AML-193 (cell line): ENCODE measurements around the gene GRAP.
"Not testable (repeated sequence)": the region's sequence is repeated elsewhere in the genome, so short reads cannot be mapped to it uniquely, and the experiment has no call there.

Experiments used
- DNase-seq, 2 experiments: peaks; one replicate each; lab custom pipeline; 2025; lab: John Stamatoyannopoulos, UW

The GRAP gene

GRCh38 chr17:19046782-19047375 is at the start of gene GRAP:
Gene GRAP, minus strand, starts transcription at chr17:19046957. Its CDS starts 31 bp downstream, at chr17:19046926.
- DNase-seq = not testable (repeated sequence)

- DNase-seq = not testable (repeated sequence)
These were observed 47.1 kb upstream of the GRAP start for GRCh38 chr17:19093684-19094438.

- not testable (repeated sequence) for DNase-seq
These were observed 46.3 kb upstream of the GRAP start for GRCh38 chr17:19092737-19093683.

GRCh38 chr17:19090058-19090772 is 43.5 kb upstream of the GRAP start:
- DNase-seq = not testable (repeated sequence)

- DNase-seq = not testable (repeated sequence)
These were observed 42.3 kb upstream of the GRAP start for GRCh38 chr17:19088804-19089685.

- DNase-seq = not testable (repeated sequence)
These were observed 30.6 kb upstream of the GRAP start for GRCh38 chr17:19077386-19077785.

- DNase-seq = not testable (repeated sequence)
These were observed 29.8 kb upstream of the GRAP start for GRCh38 chr17:19076398-19077192.

GRCh38 chr17:19070318-19071168 is 23.8 kb upstream of the GRAP start:
- not testable (repeated sequence) for DNase-seq

- DNase-seq = not testable (repeated sequence)
These were observed 17.6 kb upstream of the GRAP start for GRCh38 chr17:19064378-19064777.

- not testable (repeated sequence) for DNase-seq
These were observed 16.7 kb upstream of the GRAP start for GRCh38 chr17:19063326-19063956.

GRCh38 chr17:19062718-19063325 is 16.1 kb upstream of the GRAP start:
- DNase-seq = not testable (repeated sequence)

GRCh38 chr17:19062009-19062717 is 15.4 kb upstream of the GRAP start:
- not testable (repeated sequence) for DNase-seq

GRCh38 chr17:19055447-19055846 is 8.7 kb upstream of the GRAP start:
- DNase-seq = not testable (repeated sequence)

GRCh38 chr17:19048826-19049225 is 2.1 kb upstream of the GRAP start:
- DNase-seq = not testable (repeated sequence)

GRCh38 chr17:19047510-19047909 is 753 bp upstream of the GRAP start:
- not testable (repeated sequence) for DNase-seq

GRCh38 chr17:19044643-19045042 is 2.1 kb downstream of the GRAP start:
- DNase-seq = not testable (repeated sequence)

GRCh38 chr17:19043032-19043431 is 3.7 kb downstream of the GRAP start:
- DNase-seq = not testable (repeated sequence)
